ENCODE measurements around the gene ZNF302.
"Not testable (repeated sequence)": the region's sequence is repeated elsewhere in the genome, so short reads cannot be mapped to it uniquely, and the experiment has no call there.

The ZNF302 gene

DNA sequence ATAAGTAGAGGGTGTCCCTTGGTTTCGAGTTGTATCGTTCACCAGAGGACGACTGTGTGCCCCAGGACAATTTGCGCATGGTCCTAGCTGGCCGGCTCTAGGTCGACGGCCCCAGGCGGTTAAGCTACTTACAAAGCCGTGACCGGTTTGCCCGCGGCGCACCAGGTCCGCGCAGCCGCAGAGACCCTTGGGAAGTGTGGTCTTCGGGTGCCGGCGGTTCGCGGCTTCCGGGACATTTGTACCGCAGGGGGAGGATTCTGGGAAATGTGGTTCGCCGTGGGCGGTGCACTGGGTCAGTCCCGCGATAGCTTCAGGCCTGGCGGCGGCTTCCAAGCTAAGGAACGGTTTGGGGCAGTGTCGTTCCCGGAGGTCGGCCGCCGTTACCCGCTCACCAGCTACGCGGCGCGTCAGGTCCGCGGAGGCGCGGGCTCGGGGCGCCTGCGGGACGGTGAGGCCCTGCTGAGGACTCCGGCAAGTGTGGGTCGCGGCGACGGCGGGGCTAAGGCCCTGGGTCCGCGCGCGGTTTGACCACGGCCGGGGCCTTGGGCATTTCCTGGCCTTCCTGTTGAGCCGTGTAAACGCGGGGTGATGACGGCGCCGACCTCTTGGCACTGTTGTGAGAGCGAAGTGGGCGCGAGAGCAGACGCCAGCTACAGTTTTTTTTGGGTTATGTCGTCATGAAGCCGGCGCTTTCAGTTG is at the start of gene ZNF302:
Gene ZNF302 (plus strand): TSS at position 293 of the 699 bp plus-strand sequence. CDS start 1,127 bp downstream, outside the sequence.
- DNase-seq = peak; percentile 95

DNA sequence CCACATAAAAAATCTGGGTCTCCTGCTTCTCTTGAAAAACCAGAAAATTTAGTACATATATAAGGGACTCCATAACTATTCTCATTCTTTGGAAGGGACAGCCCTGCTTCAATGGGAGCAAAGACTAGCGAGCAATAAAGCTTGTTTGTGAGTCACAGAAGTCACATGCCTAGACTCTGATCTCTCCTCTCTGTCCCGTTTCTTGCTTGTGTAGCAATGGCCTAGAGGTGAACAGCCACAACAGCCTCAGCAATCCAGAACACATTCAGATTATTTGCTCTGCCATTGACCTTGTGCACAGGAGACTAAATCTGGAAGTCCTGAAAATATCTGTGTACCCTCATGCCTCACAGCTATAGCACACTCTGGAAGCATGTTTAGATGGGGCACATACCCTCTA is 43.7 kb upstream of the ZNF302 start:
- no peak for DNase-seq

DNA sequence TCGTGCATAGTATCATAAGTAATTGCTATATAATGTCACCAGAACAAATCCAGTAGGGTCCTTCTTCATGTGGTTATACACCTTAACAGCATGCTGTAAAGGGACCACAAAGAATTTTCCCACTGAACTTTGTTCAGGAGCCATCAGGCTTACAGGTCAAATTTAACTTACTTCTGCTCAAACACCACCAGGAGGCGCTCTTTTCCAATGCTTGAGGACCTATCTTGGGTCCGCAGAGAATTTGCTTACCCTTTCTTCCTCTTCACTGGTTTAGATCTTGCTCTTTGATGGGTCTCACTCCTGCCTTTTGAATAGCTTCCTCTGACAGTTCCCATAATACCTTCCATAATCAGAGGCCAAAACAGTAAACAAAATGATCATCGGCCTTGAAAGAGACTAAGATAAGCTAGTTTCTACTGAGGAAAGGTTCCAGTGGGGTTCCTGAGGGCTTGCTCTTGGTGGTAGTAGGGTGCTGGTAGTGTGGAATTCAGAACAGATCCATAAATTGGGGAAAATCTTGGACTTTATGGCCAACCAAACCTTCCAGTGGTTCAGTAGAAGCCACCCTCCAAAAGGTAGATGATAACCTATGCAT is 37.9 kb upstream of the ZNF302 start:
- peak; percentile 49 for DNase-seq

DNA sequence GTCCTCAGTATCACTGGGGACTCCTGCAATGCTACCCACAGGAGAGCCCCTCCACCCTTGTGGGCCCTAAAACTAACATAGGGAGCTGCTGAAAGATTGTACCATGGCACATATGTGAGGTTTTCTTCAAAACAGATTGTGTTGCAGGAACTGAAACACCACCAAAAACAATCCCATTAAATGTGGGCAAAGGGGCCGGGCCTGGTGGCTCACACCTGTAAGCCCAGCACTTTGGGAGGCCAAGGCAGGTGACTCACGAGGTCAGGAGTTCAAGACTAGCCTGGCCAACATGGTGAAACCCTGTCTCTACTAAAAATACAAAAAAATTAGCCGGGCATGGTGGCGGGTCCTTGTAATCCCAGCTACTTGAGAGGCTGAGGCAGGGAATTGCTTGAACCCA is 35.2 kb upstream of the ZNF302 start:
- DNase-seq = no peak

DNA sequence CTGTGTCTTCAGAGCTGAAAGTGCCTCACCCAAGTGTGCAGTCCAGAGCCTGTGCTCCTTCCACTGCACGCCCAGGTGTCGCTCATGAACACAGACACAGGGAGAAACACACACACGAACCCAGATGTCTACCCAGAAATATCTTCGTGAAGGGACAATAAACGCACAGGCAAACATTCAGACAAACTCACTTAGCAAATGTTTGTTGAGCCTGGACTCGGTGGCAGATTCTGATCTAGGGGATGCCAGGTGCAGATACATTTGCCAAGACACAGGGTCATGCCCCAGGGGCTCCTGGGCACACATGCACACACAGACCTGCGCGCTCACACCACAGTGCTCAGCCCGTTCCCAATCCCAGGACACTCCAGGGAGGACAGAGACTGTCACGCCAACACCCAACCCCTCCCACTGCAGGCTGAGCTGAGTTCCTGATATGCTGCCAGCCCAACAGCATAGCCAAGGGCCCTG is 32.5 kb upstream of the ZNF302 start:
- DNase-seq = no peak

DNA sequence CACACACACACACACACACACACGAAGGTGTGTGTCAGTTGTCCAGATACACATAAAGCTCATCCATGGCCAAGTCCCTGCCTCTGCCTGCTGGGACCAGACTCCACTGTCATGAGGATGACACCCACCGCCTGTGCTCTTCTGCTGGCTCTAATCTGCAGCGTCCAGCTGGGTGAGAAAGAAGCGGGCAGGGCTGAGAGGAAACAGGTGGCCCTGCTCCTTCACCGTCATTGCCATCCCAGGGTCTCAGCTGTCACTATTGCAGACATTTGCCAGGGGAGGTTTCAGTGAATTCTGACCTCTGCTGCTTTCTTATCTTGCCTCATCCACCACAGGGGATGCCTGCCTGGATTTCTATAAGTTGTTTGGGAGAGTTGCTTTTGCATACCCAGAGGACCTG is 31.9 kb upstream of the ZNF302 start:
- DNase-seq = no peak

DNA sequence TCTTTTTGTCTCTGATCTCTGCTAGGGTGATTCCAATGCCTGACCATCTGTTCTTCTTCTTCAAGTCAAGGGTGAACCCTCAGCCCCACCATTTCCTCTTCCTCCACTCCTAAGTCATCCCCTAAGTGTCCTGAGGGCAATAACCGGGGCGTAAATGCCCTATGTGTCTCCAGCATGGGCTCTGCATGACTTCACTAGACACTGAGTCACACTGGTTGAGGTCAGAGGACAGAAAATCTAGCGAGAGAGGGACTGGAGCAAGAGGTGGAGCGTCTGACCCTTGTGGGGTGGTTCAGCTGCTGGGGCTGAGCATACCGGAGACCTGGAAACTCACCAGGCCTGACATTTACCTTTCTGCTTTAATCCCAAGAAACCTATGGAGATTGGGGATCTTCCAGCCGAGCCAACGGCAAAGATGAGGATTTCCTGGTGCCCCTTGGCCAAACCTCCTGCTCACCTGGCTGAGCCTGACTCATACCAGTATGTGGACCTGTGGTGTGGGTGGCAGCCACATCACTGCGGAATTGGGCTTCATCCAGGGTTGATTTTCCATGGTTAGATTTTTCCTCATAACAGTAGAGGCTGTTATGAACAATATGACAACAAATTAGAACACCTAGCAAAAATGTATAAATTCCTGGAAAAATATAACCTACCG is 27.5 kb upstream of the ZNF302 start:
- no peak for DNase-seq

DNA sequence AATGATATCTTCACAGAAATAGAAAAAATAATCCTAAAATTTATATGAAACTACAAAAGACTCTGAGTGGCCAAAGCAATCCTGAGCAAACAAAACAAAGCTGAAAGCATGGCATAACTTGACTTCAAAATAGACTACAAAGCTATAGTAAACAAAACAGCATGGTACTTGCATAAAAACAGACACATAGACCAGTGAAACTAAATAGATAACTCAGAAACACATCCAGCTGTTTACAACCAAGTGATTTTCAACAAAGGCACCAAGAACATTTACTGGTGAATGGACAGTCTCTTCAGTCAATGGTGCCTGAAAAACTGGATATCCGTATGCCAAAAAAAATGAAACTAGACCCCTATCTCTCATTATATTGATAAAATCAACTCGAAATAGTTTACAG is 25.7 kb upstream of the ZNF302 start:
- no peak for DNase-seq

DNA sequence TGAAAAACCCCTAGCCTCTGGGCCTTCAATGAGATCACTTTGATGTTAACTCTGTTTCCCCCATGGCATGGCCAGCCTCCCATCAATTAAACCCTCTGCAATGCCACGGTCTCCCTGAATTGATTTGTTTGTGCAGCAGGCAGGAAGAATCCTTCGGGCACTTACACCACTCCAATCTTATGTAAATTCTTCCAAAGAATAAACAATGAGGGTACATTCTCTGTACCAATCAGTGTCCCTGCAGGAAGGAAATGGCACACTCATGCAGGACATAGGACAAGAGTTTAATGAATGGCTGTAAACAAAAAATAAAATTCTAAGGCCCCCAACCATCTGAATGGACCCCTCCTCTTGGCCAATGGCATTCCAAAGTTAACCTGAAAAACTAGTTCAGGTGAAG is 22.7 kb upstream of the ZNF302 start:
- DNase-seq = no peak

DNA sequence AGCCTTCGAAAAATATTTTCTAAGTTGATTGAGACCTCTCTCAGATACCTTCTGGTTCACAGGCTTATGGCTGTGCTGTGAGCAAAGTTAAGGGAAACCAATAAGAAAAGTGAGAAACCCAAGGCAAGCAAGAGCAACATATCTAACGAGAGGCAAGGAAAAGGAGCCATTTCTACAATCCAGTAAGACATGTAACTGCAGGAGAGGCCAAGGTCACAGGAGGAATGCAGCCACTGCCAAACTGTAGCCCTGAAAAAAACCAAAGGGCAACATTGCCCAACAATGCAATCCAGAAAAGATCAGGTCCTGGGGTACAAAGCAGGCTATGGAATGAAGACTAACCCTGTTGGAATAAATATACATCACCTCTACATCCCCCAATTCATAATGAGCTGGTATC is 21.8 kb upstream of the ZNF302 start:
- DNase-seq = no peak

DNA sequence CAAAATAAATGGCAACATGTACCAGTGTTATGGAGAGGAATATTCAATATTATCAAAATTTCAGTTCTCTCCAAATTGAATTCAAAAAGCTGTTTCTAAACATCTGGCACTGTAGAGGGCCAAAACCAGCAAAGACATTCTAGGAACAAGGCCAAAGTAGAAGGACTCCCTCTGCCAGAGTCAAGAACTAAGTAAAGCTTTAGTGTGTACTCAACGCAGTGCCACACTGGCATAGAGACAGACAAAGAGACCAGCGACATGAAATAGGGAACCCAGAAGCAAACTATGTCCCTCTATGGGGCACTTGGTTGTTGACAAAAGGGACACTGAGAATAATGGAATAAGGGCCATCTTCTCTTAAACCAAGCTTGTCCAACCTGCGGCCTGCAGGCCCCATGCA is 16.1 kb upstream of the ZNF302 start:
- no peak for DNase-seq

DNA sequence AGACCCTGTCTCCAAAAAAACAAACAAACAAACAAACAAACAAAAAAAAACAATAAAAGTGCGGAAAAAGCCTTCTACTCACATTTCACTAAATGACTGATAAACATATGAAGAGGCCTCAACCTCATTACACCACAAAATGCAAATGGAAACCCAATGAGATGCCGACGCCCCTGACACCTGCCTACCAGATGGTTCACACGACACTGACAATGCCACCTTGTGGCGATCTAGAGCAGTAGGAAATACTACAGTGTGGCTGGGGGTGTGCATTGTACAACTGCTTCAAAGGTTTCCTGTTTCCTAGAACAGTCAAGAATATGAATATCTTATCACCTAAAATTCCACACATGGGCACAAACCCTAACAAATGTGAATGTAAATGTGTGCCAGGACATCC is 14.6 kb upstream of the ZNF302 start:
- no peak for DNase-seq

DNA sequence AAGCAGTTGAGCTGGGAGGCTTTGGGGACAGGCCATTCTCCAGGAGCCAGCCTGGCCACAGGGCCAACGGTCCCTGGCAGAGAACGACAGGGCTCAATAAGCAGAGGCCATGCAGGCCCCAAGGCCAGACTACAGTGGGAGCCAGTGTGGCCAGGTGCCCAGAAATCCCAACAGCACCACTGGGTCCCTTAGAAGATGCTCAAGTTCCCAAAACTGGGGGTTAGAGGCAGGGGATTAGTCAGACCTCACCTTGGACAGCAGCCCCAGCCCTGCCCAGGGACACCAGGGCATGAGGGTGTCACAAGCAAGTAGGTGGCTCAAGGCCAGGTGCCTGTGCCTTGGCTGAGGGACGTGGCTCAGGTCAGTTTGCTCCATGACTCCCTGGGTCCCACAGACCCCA is 13.3 kb upstream of the ZNF302 start:
- DNase-seq = no peak

DNA sequence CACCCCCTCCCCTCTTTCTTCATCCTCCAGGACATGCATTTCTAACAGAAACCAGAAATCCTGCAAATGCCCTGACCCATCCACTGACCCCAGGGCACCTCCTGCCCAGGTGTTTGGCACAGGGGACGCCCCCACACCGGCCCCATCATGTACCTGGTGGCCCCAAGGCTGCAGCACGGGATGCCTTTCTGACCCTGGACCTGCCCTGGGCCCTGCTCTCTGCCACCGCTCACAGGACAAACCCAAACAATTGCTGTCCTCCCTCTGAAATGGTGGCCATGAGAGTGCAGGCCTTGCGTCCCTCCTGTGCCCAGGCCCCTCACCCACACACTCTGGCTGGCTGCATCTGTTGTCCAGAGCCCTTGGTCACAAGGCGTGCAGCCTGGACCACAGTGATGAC is 12.6 kb upstream of the ZNF302 start:
- no peak for DNase-seq

DNA sequence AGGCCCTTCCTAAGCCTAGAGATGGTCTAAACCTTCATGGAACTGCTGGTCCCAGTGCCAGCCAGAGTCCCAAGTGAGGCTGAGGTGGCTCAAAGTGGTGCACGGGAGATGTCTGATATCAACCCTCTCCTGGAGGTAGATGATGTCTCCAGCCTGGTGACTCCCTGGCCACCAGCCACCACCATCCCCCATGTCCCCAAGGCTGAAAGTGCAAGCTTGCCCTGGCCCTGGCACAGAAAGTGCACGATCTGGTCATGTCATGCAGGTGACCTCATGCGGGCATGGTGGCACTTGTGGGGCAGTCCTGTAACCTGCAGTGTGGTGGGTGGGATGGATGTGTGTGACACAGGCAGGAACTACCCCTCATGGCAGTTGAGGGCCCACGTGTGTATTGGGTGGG is 12.2 kb upstream of the ZNF302 start:
- not testable (repeated sequence) for DNase-seq

DNA sequence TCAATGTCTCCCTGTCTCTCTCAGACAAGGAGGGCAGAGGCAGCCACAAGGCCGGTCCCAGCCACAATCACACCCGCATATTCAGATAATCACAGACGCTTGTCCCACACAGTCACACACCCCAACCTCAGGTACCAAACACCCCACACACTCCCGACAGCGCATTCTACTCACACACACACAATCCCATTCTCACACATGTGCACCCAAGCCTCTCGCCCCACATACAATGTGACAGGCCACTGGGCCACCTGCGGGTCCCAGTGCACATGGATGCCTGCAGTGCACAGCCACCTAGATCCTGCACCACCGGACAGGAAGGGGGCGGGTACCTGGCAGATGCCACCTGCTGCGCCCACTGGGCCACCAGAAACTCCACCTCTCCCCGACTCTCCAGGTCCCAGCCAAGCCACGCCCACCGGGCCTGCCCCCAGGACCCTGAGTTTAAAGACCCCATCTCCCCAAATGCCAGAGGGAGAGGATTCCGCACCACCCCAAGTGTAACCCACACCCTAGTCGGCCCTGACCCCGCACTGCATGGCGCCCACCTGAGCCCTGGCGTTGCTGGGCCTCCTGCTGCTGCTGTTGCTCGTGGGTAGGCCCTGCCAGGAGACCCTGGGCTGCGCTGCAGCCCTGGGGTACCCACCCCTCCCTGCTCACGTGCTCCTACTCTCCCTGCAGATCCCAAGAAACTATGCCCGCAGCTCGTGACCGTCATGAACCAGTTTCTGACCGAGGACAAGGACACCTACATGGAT is 11.1 kb upstream of the ZNF302 start:
- DNase-seq = no peak

DNA sequence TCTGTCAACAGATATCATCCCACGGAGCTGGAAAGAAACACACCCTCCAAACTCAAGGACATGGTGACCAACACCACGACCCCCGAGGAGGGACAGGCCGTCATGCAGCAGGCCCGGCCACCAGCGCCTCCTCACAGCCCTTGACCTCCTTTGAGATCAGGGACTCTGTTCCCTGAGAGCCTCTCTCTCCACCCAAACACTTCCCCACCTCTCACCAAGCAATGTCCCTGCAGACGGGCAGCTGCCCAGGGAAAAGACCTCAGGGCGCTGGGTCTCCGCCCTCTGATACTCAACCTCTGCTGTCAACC is 10.6 kb upstream of the ZNF302 start:
- DNase-seq = no peak

DNA sequence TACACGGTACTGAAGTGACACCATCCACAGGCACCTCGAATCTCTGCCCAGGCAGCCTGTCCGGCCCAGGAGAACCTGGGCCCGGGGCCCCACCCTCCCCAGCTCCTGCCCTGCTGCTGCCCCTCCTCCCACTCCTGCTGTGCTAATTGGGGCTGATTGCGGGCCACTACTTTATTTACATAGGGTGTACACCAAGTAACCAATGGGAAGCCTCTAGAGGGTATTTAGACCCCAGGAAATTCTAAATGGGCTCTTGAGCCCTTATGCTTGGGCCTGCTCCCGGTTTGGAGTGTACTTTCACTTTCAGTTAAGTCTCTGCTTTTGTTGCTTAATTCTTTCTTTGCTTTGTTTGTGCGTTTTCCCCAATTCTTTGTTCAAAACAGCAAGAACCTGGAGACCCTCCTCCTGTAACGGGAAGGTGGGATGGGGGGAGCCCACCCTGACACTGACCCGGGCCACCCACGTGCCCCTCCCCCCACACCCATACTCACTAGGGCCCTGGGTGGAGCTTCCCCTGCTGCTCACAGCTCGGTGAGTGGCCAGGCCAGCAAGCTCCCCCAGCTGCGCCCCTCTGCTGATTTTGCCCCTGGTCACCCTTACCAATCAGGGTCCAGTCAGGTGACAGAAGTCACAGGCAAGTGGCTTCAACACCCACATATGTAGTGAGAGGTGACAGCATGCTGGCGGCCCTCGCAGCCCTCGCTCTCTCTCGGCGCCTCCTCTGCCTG is 10.0 kb upstream of the ZNF302 start:
- DNase-seq = peak; percentile 52

DNA sequence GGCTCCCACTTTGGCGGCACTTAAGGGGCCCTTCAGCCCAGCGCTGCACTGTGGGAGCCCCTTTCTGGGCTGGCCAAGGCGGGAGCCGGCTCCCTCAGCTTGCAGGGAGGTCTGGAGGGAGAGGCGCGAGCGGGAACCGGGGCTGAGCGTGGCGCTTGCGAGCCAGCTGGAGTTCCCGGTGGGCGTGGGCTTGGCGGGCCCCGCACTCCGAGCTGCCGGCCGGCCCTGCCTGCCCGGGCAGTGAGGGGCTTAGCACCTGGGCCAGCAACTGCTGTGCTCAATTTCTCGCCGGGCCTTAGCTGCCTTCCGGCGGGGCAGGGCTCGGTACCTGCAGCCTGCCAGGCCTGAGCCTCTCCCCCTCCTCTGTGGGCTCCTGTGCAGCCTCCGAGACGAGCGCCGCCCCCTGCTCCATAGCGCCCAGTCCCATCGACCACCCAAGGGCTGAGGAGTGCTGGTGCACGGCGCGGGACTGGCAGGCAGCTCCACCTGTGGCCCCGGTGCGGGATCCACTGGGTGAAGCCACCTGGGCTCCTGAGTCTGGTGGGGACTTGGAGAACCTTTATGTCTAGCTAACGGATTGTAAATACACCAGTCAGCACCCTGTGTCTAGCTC is 9.3 kb upstream of the ZNF302 start:
- DNase-seq = not testable (repeated sequence)

DNA sequence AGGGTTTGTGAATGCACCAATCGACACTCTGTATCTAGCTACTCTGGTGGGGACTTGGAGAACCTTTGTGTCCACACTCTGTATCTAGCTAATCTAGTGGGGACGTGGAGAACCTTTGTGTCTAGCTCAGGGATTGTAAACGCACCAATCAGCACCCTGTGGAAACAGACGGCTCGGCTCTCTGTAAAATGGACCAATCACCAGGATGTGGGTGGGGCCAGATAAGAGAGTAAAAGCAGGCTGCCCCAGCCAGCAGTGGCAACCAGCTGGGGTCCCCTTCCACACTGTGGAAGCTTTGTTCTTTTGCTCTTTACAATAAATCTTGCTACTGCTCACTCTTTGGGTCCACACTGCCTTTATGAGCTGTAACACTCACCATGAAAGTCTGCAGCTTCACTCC is 8.8 kb upstream of the ZNF302 start:
- not testable (repeated sequence) for DNase-seq

DNA sequence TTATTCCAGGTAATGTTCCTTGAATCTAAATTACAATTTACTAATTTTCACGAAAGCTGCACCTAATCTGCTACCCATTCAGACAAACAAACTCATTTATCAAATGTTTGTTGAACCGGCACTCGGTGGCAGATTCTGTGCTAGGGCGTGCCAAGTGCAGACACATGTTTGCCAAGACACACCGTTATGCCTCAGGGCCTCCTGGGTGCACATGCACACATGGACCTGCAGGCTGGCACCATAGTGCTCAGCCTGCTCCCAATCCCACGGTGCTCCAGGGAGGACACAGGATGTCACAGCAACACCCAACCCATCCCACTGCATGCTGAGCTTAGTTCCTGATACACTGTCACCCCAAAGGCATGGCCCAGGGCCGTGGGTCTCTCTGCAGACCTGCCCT is 8.2 kb upstream of the ZNF302 start:
- DNase-seq = no peak

DNA sequence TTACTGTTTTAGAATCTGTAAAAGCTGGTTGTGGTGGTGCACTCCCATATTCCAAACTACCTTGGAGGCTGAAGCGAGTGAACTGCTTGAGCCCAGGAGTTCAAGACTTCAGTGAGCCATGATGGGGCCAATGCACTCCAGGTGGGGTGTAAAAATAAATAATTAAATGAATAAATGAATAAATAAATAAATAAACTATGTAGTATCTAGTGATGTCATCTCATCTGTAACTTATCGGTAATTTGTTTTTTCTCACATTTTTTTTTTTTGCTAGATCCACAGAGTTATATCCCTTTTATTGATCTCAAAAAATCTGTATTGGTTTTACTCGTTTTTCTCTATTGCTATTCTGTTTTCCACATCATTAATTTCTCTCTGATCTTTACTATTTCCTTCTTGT is 5.5 kb upstream of the ZNF302 start:
- DNase-seq = no peak

DNA sequence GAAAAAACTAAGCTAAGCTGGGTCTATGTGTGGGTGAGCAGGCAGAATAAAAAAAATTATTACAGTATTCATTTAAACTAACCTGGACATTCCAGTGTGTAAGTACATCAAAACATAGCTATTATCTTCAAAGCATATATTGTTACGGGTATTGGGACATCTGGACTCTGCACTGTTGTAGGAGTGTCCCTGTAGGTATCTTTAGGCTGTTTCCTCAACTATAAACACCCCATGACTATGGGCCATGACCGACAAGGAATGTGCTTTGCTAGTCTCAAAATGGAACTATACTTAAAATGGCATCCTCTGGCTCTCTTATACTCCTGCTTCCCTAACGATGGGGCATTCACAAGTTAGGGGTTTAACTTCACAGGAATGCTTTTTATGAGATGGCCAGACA is 3.9 kb upstream of the ZNF302 start:
- no peak for DNase-seq
